Loucy (cell line): ENCODE data around the gene SLC16A9.

Source experiments
- H2AFZ ChIP-seq: fragments of 200-600 bp; sonication (generic); 2 replicates; pipeline ENCODE4 v1.6.0; 2016; ENCODE audit warnings: antibody characterized with exemption, mild to moderate bottlenecking, low read length, moderate library complexity
- H3F3A ChIP-seq: fragments of 200-600 bp; 2 replicates; pipeline ENCODE4 v1.6.0; 2016; ENCODE audit warnings: antibody characterized with exemption, low read depth, mild to moderate bottlenecking
- H3K27me3 ChIP-seq: fragments of 200-600 bp; sonication (generic); 2 replicates; pipeline ENCODE4 v1.6.1; 2014; ENCODE audit warnings: low read length, mild to moderate bottlenecking; ENCODE audit not compliant: insufficient read depth, poor library complexity, severe bottlenecking
- H3K36me3 ChIP-seq: fragments of 200-600 bp; sonication (generic); 2 replicates; pipeline ENCODE4 v1.6.1; 2016; ENCODE audit warnings: low read length; ENCODE audit not compliant: insufficient read depth
- H3K4me1 ChIP-seq: fragments of 200-600 bp; sonication (generic); 2 replicates; pipeline ENCODE4 v1.5.1; 2014; ENCODE audit warnings: low read length, mild to moderate bottlenecking; ENCODE audit not compliant: insufficient read depth, poor library complexity, severe bottlenecking
- H3K4me2 ChIP-seq: fragments of 200-600 bp; sonication (generic); 2 replicates; pipeline ENCODE4 v1.6.0; 2014; ENCODE audit warnings: antibody characterized with exemption, low read length, low read depth, mild to moderate bottlenecking; ENCODE audit not compliant: poor library complexity, severe bottlenecking
- H3K4me3 ChIP-seq: fragments of 200-600 bp; sonication (generic); 2 replicates; pipeline ENCODE4 v1.5.1; 2014; ENCODE audit warnings: low read length, mild to moderate bottlenecking, mixed read lengths; ENCODE audit not compliant: poor library complexity, severe bottlenecking
- H3K79me2 ChIP-seq: fragments of 200-600 bp; sonication (generic); 2 replicates; pipeline ENCODE4 v1.6.1; 2014; ENCODE audit warnings: low read length; ENCODE audit not compliant: insufficient read depth
- H3K9ac ChIP-seq: fragments of 200-600 bp; sonication (generic); 2 replicates; pipeline ENCODE4 v1.6.0; 2014; ENCODE audit warnings: mild to moderate bottlenecking, low read depth, low read length, moderate library complexity; ENCODE audit not compliant: poor library complexity, severe bottlenecking
- H3K9me2 ChIP-seq: fragments of 200-600 bp; sonication (generic); replicated peaks from 2 replicates; pipeline ENCODE4 v1.6.1; 2016; ENCODE audit warnings: low read depth, low read length, mixed read lengths
- H3K9me3 ChIP-seq: fragments of 200-600 bp; sonication (generic); 2 replicates; pipeline ENCODE4 v1.6.1; 2014; ENCODE audit warnings: mild to moderate bottlenecking, antibody characterized with exemption, low read length, low read depth; ENCODE audit not compliant: insufficient read depth
- H4K20me1 ChIP-seq: fragments of 200-600 bp; sonication (generic); 2 replicates; pipeline ENCODE4 v1.6.0; 2014; ENCODE audit warnings: antibody characterized with exemption, low read length, mild to moderate bottlenecking; ENCODE audit not compliant: insufficient read depth, poor library complexity, severe bottlenecking
- CTCF ChIP-seq: fragments of 200-600 bp; sonication (generic); conservative IDR thresholded peaks from 2 replicates; pipeline ENCODE4 v1.5.1; 2014; ENCODE audit warnings: mild to moderate bottlenecking, antibody characterized with exemption, low read length
- EZH2phosphoT487 ChIP-seq: fragments of 200-600 bp; IDR thresholded peaks from 2 replicates; pipeline ENCODE4 v1.6.1; 2018; ENCODE audit warnings: antibody characterized with exemption, mild to moderate bottlenecking, moderate library complexity, borderline replicate concordance

SLC16A9 gene

GRCh38 chr10:59607970-59608369, 101.7 kb downstream of the SLC16A9 start:
- H3K4me1 ChIP-seq = no peaks in the 10 kb centered on the region
- no peaks in the 10 kb centered on the region for H3K36me3 ChIP-seq
- no peak overlapping the region for H2AFZ ChIP-seq
- no peaks in the 10 kb centered on the region for H3K9me2 ChIP-seq
- no peaks in the 10 kb centered on the region for H3F3A ChIP-seq
- H3K4me3 ChIP-seq = no peak overlapping the region
- no peaks in the 10 kb centered on the region for H3K27me3 ChIP-seq
- H3K4me2 ChIP-seq = no peak overlapping the region
- no peaks in the 10 kb centered on the region for H3K9me3 ChIP-seq
- TF ChIP-seq CTCF (no peak), EZH2phosphoT487 (no peak)
- no peaks in the 10 kb centered on the region for H4K20me1 ChIP-seq
- no peaks in the 10 kb centered on the region for H3K79me2 ChIP-seq
- H3K9ac ChIP-seq = no peak overlapping the region

GRCh38 chr10:59606551-59606961, 103.1 kb downstream of the SLC16A9 start:
- H2AFZ ChIP-seq = no peak overlapping the region
- H3K4me1 ChIP-seq = no peaks in the 10 kb centered on the region
- H3K27me3 ChIP-seq = no peaks in the 10 kb centered on the region
- no peaks in the 10 kb centered on the region for H4K20me1 ChIP-seq
- H3K9ac ChIP-seq = no peak overlapping the region
- H3K9me3 ChIP-seq = no peaks in the 10 kb centered on the region
- no peaks in the 10 kb centered on the region for H3K36me3 ChIP-seq
- H3K4me2 ChIP-seq = no peak overlapping the region
- no peak overlapping the region for H3K4me3 ChIP-seq
- no peaks in the 10 kb centered on the region for H3F3A ChIP-seq
- no peaks in the 10 kb centered on the region for H3K79me2 ChIP-seq
- H3K9me2 ChIP-seq = no peaks in the 10 kb centered on the region
- TF ChIP-seq EZH2phosphoT487 (no peak), CTCF (no peak)

- Histone ChIP-seq H3K4me1 (no peaks in the 10 kb centered on the region), H2AFZ (no peak overlapping the region), H3K9me3 (no peaks in the 10 kb centered on the region), H3K9ac (no peak overlapping the region), H4K20me1 (no peaks in the 10 kb centered on the region), H3F3A (no peaks in the 10 kb centered on the region), H3K79me2 (no peaks in the 10 kb centered on the region), H3K27me3 (no peaks in the 10 kb centered on the region), H3K4me2 (no peak overlapping the region), H3K36me3 (no peaks in the 10 kb centered on the region), H3K9me2 (no peaks in the 10 kb centered on the region), H3K4me3 (no peak overlapping the region)
- TF ChIP-seq CTCF (no peak), EZH2phosphoT487 (no peak)
Observed at GRCh38 chr10:59601985-59602384, 107.7 kb downstream of the SLC16A9 start.
